PC-3 (cell line): ENCODE measurements around the gene NRBF2.

Source experiments
- EZH2 ChIP-seq: fragments of 300-600 bp; sonication (generic); IDR thresholded peaks from one replicate; pipeline ENCODE4 v1.6.1; 2017; ENCODE audit warnings: antibody characterized with exemption, mild to moderate bottlenecking, low read length; ENCODE audit not compliant: unreplicated experiment
- EZH2phosphoT487 ChIP-seq: fragments of 300-600 bp; sonication (generic); IDR thresholded peaks from 2 replicates; pipeline ENCODE4 v1.6.1; 2018; ENCODE audit warnings: mild to moderate bottlenecking, antibody characterized with exemption, low read length, borderline replicate concordance
- TF ChIP-seq, protein P1 (sequence below): fragments of 300-600 bp; sonication (generic); conservative IDR thresholded peaks from 2 replicates; pipeline ENCODE4 v1.5.1; 2017; ENCODE audit warnings: antibody characterized with exemption, low read depth, mild to moderate bottlenecking, low read length

GRCh38 chr10:63143987-63144386 lies 10.9 kb downstream of the NRBF2 start:
- TF ChIP-seq, protein P1, sequence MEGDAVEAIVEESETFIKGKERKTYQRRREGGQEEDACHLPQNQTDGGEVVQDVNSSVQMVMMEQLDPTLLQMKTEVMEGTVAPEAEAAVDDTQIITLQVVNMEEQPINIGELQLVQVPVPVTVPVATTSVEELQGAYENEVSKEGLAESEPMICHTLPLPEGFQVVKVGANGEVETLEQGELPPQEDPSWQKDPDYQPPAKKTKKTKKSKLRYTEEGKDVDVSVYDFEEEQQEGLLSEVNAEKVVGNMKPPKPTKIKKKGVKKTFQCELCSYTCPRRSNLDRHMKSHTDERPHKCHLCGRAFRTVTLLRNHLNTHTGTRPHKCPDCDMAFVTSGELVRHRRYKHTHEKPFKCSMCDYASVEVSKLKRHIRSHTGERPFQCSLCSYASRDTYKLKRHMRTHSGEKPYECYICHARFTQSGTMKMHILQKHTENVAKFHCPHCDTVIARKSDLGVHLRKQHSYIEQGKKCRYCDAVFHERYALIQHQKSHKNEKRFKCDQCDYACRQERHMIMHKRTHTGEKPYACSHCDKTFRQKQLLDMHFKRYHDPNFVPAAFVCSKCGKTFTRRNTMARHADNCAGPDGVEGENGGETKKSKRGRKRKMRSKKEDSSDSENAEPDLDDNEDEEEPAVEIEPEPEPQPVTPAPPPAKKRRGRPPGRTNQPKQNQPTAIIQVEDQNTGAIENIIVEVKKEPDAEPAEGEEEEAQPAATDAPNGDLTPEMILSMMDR: no peak
- TF ChIP-seq EZH2phosphoT487 (no peak), EZH2 (no peak)
